Heart left ventricle (tissue), 13 donors: ENCODE results near the gene GRM8.

Experiments used
- CTCF ChIP-seq, 12 donors: fragments of 200-600 bp; sonication (generic) in 4 of 12; IDR thresholded peaks; one replicate each; pipeline versions ENCODE4 v1.5.0 to v1.8.0; 2018 to 2022; ENCODE audit warnings: antibody characterized with exemption in 12 of 12, mild to moderate bottlenecking in 5 of 12
- POLR2A ChIP-seq, 2 donors: fragments of 450-650 bp; IDR thresholded peaks; one replicate each; pipeline ENCODE4 v1.6.1; 2017; ENCODE audit warnings: antibody characterized with exemption in 2 of 2, mild to moderate bottlenecking in 2 of 2, moderate library complexity in 2 of 2
- donor health status: ischemic (EF 13 %, LVEDD 7.1; RV severe dilation, severe dysfunction).
- donor health status: DM: no; HTN: yes; CAD: no.
- donor health status: DM: no; HTN: no; CAD: no.
- donor health status: ischemic (EF 25% LVEDD 6.9; RV normal size, moderate dysfunction).
- donor health status: ischemic (EF 25% LVEDD 5.7; RV mildly dilated, moderate dysfunction).
- donor health status: ischemic (EF 35%, LVEDD 5.7; RV mildly dilated, moderate dysfunction).
- donor health status: nonischemic (EF 11% LVEDD 7.7; RV severe dilation, severe dysfunction).
- donor health status: DM: yes; HTN: yes; CAD: no.
- donor health status: PGD.
- donor health status: ischemic (EF 29% LVEDD 5.4; RV normal size, mild dysfunction).
- donor health status: nonischemic (EF 23%, LVEDD 6.1; RV moderate dilation, normal function).

DNA sequence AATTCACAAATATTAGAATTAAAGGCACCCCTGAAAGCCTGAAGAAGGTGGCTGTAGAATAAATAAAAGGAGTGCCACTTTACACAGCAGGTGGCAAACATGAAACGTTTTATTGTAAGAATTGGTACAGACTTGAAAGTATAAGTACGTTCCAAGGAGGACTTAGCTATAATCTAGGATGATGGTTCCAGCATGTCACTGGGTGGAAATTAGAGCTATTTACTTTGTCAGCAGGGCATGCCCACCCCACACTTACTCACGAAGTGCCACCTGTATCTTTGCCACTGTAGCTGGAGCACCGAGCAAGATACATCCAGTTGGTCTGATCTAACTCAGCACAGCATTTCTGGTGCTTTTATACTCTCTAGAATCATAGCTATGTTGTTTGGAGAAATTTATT is 97.8 kb downstream of the GRM8 start:
- no peak for TF ChIP-seq CTCF (IDR thresholded peaks at IDR 0.05)
- TF ChIP-seq POLR2A (IDR thresholded peaks at IDR 0.05) = no peak
